ENCODE data around the gene PTGFRN.
"Not testable (repeated sequence)": the region's sequence is repeated elsewhere in the genome, so short reads cannot be mapped to it uniquely, and the experiment has no call there.

Gene PTGFRN

GRCh38 chr1:116918714-116919357, 9.1 kb downstream of the PTGFRN start:
- no peak for DNase-seq

DNA sequence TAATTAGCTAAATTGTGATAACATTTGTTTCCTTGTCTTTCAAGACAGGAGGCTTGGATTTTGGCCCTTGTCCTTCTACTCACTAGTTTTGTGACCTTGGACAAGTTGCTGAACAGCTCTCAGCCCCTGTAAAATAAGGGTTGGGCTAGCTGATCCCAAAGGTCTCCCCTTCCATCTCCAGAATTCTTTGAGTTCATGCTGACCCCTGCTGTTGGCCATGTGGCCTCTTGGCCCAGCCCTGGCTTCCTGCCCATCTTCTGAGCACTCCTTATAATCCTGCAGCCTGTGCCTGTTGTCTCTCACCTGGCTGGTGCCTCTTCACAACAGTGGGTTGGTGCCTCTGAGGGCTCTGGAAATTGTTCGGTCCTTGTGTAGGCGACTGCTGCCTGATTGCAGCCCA, 10.1 kb downstream of the PTGFRN start:
- DNase-seq: no peak

DNA sequence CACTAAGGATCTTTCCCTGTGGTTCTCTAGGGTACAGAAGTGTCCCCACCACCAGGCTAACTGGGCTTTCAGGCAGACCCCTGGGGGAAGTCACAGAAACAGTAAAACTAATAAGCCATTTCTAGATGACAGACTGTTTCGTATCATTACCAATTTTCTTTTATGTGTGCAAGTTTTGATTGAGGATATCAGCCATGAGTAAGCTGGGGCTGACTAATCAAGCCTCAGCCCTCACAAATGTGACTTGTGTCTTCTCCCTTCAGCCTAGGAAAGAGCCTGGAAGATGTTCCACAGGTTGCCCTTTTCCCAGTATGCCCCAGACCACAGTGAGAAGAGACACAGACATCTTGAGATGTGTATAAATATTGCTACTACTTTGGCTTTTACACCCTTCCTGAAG, 10.5 kb downstream of the PTGFRN start:
- DNase-seq: no peak

- DNase-seq: no peak
These were observed 11.7 kb downstream of the PTGFRN start for GRCh38 chr1:116921301-116921885.

GRCh38 chr1:116921937-116922336, 12.2 kb downstream of the PTGFRN start:
- no peak for DNase-seq

GRCh38 chr1:116923421-116923820, 13.7 kb downstream of the PTGFRN start:
- DNase-seq: no peak

DNA sequence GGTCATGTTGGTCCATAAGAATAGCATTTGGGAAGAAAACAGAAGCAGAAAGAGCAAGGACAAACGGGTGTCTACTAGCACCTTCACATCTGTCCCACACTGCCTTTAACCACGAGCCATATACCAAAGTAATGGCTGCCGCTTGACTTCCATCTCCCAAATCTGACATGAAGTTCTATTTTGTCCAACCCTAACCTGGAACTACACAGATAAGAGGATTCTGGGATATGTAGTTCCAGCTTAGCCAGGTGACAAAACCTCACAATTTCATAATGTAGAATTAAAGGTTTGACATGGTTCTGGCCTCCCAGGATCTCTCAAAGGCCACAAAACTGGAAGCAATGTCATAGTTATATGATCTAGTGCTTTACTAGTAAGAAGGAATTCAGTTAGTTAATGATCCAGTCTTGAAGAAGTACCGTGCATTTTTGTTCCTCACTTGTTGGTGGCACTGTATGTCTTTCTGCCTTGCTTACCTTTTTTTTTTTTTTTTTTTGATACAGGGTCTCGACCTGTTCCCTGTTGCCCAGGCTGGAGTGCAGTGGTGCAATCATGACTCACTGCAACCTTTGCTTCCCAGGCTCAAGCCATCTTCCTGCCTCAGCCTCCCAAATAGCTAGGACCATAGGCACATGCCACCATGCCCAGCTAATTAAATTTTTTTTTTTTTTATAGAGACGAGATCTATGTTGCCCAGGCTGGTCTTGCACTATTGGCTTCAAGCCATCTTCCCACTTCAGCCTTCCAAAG, 17.5 kb downstream of the PTGFRN start:
- DNase-seq: no peak

DNA sequence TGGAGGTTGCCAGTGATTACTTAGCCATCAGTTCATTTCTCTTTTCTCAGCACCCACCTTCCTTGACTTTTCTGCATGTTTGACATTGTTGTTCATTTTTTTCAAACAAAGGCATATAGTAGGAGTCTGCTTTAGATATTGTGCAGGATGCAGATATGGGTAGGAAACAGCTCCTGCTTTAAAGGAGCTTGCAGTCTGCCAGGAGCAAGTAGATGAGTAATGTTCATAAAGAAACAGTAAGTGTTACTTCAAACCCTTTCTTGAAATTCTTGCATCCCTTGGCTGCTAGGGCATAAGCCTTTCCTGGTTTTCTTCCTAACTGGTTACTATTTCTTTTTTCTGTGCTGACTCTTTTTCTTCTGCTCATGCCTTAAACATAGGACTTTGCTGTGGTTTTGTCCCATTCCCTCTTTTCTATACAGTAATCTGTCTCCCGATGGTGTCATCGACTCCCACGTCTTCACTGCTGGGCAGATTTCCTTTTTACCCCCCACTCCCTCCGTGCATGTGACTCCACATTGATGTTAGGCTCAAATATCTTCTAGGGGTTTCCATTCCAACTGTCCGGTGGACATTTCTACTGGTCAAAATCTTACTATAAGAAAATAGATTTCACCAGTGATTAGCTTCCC, 20.4 kb downstream of the PTGFRN start:
- DNase-seq: no peak

DNA sequence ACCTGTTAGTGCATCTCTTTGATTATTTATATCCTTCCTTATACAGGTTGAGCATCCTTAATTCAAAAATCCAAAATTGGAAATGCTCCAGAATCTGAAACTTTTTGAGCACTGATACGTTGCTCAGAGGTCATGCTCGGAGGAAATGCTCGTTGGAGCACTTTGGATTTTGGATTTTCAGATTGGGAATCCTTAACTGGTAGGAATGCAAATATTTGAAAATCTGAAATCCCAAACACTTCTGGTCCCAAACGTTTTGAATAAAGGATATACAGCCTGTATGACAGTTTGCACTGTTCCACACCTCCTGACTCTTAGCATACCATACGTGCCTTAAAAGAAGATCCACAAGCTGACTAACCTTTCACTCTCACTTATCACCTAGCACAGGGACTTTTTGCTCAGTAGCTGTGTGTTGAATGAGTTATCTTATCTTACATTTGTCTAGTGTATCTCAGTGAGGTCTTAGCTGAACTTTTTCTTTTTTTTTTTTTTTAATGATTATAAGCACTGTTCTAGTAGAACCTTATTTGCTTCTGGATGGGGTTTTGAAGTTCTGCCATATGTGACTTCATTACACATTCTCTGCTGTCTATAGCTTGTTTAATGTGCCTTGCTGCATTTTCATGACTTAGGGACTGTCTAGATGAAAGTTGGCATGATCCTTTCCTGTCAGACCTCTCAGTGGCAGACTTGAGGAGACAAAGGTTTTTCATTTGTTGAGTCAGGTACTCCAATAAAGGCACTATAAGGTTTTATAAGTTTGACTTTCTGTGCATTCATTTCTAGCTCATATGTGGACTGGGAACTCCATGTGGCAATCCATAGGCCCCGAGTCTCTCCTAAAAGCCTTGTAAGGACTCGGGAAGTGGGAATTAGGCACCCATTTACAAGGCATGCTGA, 21.6 kb downstream of the PTGFRN start:
- no peak for DNase-seq

DNA sequence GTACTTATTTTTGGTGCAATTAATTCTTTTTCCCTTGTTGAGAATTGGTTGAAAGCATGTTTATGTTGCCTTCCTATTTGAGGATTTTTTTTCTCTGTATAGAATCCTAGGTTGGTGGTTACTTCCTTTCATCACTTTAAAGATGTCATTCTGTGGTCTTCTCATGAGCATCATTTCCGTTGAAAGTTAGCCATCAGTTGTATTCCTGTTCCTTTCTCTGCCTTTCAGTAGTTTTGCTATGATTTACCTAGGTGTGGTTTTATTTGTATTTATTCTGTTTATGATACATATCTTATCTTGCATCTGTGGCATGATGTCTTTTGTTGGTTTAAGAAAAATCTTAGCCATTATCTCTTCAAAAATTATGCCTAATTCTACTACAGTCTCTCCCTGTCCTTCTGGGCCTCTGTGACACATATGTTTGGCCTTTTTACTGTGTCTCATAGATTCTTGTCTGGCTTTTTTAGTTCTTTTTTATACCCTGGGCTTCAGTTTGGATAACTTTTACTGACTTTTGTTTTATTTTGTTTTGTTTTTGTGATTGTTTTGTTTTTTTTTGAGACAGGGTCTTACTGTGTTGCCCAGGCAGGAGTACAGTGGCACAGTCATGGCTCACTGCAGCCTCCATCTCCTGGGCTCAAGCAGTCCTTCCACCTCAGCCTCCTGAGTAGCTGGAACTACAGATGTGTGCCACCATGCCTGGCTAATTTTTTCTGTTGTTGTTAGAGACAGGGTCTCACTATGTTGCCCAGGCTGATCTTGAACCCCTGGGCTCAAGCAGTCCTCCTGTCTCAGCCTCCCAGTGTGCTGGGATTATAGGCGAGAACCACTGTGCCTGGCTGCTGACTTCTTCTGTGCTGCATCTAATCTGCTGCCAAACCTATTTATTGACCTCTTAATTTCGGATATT, 24.1 kb downstream of the PTGFRN start:
- no peak for DNase-seq

- no peak for DNase-seq
These were observed 25.0 kb downstream of the PTGFRN start for GRCh38 chr1:116934586-116935207.

DNA sequence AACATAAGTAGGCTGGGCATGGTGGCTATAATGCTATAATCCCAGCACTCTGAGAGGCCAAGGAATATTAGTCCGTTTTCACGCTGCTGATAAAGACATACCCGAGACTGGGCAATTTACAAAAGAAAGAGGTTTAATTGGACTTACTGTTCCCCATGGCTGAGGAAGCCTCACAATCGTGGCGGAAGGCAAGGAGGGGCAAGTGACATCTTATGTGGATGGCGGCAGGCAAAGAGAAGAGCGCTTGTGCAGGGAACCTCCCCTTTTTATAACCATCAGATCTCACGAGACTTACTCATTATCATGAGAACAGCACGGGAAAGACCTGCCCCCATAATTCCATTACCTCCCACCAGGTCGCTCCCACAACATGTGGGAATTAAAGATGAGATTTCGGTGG, 28.5 kb downstream of the PTGFRN start:
- DNase-seq: no peak

DNA sequence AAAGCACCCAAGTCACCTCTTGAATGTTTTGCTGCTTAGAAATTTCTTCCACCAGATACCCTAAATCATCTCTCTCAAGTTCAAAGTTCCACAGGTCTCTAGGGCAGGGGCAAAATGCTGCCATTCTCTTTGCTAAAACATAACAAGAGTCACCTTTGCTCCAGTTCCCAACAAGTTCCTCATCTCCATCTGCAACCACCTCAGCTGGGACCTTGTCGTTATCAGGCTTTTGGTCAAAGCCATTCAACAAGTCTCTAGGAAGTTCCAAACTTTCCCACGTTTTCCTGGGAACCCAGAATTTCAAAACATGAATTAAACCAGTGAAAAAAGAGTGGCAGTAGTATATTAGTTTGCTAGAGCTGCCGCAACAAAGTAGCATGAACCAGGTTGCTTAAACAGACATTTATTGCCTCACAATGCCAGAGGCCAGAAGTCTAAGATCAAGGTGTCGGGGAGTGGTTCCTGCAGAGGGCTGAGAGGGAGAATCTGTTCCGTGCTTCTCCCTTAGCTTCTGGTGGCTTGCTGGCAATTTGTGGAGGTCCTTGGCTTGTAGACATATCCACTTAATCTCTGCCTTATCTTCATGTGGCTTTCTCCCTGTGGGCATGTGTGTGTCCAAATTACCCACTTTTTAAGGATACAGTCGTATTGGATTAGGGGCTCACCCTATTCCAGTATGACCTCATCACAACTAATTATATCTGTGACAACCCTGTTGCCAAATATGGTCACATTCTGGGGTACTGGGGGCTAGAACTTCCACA, 30.2 kb downstream of the PTGFRN start:
- not testable (repeated sequence) for DNase-seq

DNA sequence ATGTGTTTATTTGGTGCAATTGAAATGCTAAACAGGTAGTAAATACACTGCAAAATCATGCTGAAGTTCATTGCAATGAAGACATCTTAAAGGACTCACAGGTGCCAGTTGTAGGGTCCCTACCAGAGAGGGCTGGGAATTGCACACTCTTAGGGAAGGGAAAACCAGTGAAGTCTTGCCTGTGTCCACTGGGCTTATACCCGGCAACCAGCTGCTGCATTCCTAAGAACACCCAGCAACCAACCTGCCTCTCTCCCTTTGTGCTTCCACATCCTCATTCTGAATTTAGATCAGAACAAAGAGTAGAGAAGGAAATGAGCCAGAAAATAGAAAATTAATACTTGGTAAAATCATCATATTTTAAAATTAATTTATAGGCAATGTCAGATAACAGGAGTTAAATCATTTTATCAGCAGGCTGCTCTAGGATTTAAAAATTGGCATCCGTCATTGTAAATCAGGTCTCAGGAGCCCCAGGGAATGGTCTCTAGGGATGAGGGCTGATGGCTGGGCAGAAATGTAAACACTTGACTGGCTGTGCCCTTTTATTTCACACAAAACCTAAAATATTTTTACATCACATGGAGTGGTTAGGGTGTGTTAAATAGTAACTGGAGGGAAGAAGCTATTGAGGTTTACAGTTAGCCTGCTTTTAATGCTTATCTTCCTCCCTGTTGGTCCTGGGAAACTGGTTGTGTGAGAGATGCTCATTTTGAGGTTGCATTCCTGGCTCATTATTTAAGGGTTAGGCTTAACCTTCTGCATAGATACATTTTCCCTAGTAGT, 31.3 kb downstream of the PTGFRN start:
- DNase-seq: peak; percentile 19

GRCh38 chr1:116941670-116942069, 32.0 kb downstream of the PTGFRN start:
- DNase-seq: no peak

- no peak for DNase-seq
These were observed 32.6 kb downstream of the PTGFRN start for GRCh38 chr1:116942344-116942743.

DNA sequence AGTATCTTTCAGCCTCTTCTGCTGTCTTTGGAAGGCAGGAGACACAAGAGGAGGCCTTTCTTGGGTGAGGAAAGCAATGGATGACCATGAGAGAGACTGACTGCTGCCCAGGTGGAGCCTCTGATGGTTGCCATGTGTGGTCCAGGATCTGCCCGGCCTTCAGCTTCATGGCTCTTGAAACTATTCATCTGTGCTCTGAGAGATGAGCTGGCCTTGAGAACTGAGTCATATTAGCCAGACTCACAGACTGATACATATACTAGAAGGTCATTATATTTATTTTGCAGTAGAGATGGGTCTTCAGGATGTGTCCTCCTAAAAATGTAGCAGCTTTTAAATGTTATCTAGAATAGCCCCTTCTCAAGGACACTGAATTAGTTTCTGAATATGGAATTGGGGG, 33.7 kb downstream of the PTGFRN start:
- no peak for DNase-seq

- no peak for DNase-seq
These were observed 34.9 kb downstream of the PTGFRN start for GRCh38 chr1:116944613-116945012.

- no peak for DNase-seq
These were observed 35.7 kb downstream of the PTGFRN start for GRCh38 chr1:116945421-116945820.

- DNase-seq: no peak
These were observed 36.3 kb downstream of the PTGFRN start for GRCh38 chr1:116945996-116946395.
